ENCODE results near the gene PPRC1.

DNA sequence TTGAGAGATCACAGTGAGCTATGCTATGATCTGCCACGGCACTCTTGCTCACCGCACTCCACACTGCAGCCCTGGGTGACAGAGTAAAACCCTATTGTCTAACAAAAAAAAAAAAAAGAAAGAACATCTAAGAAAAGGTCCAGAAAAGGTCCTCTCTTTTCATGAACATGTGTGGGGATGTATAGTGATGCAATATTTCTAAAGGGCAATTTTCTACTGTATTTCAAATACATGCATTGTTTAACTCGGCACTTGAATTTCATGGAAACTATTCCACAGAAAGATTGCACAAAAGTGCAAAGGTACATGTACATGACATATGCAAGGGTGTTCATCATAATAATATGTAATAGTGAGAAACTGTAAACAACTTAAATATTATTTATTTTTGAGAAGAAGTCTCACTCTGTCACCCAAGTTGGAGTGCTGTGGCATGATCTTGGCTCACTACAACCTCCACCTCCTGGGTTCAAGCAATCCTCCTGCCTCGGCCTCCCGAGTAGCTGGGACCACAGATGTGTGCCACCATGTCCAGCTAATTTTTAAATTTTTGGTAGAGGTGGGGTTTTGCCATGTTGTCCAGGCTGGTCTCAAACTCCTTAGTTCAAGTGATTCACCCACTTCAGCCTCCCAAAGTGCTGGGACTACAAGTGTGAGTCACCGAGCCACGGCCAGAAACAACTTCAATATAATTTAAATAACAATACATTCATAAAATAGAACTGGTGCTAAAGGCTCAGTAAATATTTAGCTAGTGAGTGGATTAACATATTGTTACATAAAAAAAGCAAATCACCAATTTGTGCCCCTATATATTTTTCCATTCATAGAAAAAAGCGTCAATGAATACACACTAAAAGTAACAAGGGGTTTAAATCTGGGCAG lies 1.3 kb upstream of the PPRC1 start:
- TF ChIP-seq, protein P1, sequence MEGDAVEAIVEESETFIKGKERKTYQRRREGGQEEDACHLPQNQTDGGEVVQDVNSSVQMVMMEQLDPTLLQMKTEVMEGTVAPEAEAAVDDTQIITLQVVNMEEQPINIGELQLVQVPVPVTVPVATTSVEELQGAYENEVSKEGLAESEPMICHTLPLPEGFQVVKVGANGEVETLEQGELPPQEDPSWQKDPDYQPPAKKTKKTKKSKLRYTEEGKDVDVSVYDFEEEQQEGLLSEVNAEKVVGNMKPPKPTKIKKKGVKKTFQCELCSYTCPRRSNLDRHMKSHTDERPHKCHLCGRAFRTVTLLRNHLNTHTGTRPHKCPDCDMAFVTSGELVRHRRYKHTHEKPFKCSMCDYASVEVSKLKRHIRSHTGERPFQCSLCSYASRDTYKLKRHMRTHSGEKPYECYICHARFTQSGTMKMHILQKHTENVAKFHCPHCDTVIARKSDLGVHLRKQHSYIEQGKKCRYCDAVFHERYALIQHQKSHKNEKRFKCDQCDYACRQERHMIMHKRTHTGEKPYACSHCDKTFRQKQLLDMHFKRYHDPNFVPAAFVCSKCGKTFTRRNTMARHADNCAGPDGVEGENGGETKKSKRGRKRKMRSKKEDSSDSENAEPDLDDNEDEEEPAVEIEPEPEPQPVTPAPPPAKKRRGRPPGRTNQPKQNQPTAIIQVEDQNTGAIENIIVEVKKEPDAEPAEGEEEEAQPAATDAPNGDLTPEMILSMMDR (IDR thresholded peaks at IDR 0.05): no peak
- no peak for TF ChIP-seq EZH2 (IDR thresholded peaks at IDR 0.05; ENCODE audit: borderline replicate concordance, insufficient read depth, low read depth, low read length, poor library complexity, severe bottlenecking)
